Ramos (cell line): ENCODE measurements around the gene MAP2K5.

Experiments used
- in situ Hi-C: fragments of 300-500 bp; cut with MboI; formaldehyde crosslinking; loops from one replicate; pipeline ENCODE4 v1.14.3; 2022; ENCODE audit warnings: low sequenced_read_pairs; ENCODE audit not compliant: unreplicated experiment

MAP2K5 gene

DNA sequence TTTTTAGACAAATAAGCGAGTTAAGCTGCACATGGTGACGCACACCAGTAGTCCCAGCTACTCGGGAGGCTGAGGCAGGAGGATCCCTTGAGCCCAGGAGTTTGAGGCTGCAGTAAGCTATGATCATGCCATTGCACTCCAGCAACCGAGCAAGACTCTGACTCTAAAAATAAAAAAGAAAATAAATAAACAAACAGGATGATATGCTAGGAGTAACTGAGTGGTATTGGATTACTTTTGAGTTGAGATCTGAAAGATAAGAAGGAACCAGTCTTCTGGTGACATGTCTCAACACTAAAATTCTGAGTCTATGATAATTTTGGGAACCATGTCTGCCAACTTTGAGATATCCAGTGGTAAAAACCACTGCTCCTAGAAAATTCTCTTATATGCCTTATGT is 173.7 kb downstream of the MAP2K5 start:
- in situ Hi-C loops: no loop called here

DNA sequence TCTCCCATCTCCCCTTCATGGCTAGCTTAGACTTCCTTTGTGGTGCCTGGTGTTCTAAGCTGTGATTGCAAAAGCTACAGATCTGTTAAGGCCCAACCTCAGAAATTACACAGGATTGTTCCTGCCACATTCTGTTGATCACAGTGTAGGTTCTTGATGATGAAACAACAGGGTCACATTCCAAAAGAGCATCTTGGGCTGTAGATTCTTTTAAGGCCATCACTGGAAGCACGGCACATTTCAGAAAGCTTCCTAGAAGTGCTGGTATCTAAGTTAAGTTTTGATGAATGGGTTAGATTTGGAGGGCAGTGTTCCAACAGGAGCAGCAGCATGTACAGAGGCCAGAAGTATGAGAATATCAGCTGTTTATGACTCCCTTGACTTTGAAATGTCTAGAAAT is 175.3 kb downstream of the MAP2K5 start:
- in situ Hi-C loops: no loop called here

DNA sequence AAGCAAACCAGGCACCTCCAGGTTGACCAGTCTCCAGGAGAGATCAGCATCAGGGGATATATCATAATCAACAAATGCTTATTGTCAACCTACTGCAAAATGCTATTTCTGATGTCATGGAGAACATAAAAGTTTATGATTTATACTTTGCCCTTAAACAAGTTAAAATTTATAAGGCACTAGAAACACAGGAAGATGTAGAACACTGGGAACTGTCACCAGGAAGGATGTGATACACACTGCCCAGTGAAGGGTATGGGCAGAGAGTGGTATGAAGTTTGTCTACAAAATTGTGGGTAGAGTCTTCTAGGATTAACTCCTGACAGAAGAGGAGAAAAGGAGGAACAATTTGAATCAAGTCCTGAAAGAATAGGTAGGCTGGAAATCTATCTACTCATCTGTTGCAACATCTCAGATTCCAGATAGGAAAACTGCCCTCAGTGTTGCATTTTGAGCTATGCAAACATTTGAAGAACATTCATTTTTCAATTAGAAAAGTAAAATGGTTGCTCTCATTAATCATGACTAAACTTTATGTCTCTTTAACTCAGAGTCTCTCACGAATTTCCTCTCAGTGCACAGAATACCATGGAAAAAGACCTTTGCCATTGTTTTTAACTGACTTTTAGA is 176.9 kb downstream of the MAP2K5 start:
- in situ Hi-C loops: no loop called here

DNA sequence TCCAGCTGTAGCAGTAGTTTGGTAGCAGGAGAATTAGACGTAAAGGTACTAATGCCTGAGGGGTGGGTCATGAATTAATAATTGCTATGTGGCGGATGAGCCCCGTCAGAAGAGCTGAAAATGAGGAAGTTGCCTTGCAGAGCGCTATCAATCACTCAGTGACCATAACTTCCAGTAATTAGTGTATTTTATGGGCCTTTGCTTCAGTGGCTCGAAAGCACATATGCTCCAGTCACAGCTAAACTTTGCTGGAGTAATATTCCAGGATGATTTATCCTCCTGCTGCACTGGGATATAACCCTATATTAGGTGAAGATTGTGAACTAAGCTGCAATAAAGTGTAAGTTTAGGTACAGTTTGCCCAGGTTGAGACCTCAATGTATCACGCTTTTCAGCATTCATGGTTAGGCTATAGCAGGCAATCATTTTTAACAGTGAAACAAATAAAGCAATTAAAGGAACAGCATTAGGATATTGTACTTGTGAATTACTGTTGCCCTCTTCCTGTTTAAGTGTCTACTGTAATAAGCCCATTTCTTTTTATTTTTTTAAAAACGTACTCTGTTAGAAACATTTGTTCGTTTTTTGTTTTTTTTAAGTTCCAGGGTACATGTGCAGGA is 178.2 kb downstream of the MAP2K5 start:
- in situ Hi-C loops: no loop called here

DNA sequence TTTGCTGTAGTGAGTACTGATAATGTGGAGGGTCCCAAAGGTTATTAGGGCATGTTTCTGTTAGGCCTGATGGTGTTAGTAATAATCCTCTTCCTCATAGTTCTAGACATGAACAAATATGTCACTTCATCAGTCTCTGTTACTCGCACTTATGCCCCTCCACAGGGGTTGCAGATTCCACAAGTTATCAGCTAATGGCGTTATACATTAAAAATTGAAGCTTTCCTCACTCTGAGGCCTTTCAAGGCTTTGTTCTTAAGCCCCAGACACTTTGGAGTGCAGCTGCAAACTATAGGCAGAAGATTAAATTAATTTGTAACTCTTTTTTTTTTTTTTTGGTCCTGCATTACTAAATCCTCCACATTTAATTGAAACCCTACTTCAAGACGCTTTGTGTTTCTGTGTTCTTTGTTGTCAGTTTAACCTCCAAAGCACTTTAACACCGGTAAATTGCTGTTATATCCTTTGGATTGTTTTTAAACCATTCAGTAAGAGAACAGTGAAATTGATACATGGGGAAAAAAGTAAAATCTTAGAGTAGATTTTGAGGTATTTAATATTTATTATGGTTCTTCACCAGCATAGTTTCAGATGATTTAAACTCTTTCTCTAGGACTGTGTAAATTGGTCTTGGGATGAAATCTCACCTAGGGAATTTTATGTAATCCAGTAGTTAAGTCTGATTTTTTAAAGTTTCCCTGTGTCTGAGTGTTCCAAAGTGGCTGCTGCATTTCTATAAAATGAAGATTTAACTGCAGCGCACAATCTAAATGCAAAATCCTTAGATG is 179.7 kb downstream of the MAP2K5 start:
- in situ Hi-C loops: no loop called here

DNA sequence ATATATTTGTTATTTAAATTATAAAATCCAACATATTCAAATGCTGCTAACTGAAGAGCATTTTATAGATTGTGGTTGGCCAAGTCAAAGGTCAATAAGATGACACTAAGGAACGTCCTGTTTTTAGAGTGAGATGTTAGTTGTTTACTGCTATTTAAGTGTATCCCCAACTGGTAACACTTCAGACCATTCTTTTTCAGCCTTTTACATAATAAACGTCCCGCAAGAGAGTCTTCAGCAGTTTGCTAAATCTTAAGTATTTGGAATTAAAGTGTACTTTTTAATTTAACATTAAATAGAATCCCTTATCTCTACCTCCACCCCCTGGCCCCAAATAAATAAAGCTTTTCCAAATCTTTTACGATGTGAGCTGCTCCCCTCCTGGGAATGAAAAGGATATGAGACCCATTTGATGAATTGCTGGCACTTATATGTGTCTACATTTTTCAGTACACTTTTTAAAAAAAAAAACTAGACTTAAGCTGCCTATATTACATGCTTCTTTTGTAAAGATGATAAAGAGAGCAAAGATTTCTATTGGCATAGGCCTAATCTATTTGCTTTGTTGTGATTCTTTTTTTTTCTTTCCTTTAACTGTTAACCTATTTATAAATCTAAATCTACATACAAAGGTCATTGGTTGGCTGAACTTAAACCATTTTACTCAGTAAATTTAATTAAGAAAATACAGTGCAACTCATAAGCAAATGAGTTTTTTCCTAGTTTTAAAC is 181.0 kb downstream of the MAP2K5 start:
- in situ Hi-C loops: no loop called here

DNA sequence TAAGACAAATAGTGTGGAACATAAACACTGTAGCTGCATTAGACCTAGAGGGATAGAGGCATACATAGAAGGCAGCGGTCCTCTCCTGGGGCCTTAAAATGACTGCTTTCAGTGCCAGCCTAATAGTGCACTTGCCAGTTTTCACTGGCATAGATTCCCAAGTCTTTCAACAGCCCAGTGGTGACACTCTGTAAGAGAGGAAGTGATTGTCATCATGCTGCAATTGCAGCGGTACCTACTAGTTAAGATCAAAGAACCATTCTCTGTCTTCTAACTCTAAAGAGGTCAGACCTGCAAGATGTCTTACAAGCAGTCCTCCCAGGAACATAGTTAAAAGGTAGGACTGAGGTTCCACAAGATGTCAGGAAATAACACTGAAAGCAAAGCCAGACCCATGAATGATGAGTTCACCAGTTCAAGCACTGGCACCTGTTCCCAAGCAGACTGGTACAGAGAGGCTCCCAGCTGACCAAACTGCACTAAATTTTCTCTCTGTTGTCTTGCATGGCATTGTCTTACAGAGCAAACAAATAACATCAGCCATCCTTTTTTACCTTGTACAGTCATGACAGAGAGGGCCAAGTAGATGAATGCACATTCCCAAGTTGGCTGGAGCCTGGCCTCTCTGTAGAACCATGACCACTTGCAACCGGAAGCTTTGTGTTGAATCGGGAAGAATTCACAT is 182.3 kb downstream of the MAP2K5 start:
- in situ Hi-C loops: loop anchor here (25.0 kb wide), 1 partner anchor 788 kb away; no protein-coding TSS in a partner anchor

DNA sequence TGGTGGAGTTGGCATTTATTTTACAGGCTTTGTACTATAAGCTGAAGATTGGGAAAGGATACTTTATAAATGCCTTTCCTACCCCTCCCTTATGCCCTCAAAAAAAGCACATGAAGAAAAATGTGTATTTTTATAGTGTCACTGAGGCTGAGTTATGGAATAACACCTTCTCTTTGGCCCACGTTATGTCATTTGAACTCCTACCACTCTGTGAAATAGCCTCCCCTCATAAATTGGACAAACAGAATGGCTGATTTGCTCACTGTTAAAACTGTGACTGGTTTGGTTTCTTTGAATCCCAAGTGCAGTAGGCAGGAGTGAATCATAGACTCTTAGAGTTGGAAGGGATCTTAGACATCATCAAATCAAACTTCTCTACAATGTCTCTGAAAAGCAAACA is 187.6 kb downstream of the MAP2K5 start:
- in situ Hi-C loops: loop anchor here (25.0 kb wide), 1 partner anchor 793 kb away; no protein-coding TSS in a partner anchor

DNA sequence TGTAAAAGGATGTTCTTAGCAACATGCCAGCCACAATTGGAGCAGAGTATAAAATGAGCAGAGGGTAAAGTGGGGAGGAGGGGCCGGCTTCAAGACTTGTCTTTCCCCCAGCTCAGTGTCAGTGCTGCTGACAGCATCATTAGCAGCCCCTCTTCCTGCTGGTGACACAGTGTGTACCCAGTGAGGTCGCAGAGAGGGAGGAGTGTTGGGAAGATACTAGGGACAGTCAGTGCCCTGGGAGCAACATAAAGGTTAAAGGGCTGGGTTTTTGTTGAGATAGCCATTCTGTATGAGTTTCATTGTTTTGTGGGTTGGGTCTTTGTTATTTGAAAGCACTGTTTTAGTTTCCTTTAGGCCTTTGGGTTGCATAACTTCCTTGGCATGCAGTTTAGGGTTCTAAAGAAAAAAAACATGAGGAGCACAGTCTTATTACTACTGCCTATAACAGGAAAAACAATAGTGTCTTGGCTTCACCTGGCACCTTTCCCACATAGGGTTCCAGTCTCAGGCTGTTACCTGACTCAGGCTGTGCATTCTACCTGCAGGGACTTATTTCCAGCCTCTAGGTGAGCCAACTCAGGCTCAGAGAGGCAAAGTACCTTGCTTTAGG is 188.7 kb downstream of the MAP2K5 start:
- in situ Hi-C loops: loop anchor here (25.0 kb wide), 1 partner anchor 794 kb away; no protein-coding TSS in a partner anchor

DNA sequence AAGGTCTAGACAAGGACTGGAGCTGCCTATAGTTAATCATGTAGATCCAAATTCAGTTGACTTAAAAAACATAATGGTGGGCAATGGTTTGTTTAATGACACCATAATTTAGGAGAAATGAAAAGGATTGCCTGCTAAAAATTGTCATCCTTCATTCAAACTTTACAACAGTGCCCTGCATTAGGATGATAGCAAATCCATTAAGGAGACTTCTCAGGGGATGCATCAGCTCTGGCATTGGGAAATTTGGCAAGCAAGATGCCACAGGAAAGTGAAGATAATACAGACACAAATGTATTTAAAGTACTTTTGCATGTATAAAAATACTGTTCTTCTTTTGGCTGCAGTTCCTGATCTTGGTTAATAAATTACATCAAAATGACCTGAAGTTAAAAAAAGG is 189.7 kb downstream of the MAP2K5 start:
- in situ Hi-C loops: loop anchor here (25.0 kb wide), 1 partner anchor 795 kb away; no protein-coding TSS in a partner anchor

DNA sequence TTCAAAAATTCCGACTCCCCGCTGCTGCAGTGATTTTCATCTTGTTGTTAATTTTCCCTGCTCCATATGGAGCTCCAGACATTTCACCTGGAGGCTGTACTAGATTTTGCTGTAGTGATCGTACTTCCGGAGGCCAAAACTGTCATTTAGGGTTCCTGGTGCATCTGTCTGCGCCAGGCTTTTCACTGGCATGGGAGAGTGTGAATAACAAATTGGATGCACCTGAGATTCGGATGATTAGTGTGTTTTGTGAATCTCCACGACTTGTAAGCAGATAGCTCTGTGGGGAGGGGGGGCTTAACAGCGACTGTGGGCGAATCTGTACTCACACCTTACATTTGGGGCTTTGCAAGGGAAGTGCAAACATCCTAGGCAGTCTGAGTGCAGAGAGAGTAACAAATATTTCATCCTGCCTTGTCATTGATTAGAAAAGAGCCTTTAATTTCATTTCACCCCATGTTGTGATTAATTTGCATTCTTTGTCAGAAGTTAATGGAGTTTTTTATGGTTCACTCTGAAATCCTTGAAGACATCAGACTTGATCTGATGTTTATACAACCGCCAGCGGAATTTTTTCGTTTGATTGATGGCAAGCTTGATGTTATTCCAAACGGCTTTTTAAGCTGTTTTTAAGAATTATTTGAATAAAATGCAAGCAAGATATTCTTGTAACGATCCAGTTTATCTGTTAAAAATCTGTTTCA is 190.3 kb downstream of the MAP2K5 start:
- in situ Hi-C loops: loop anchor here (25.0 kb wide), 1 partner anchor 796 kb away; no protein-coding TSS in a partner anchor

DNA sequence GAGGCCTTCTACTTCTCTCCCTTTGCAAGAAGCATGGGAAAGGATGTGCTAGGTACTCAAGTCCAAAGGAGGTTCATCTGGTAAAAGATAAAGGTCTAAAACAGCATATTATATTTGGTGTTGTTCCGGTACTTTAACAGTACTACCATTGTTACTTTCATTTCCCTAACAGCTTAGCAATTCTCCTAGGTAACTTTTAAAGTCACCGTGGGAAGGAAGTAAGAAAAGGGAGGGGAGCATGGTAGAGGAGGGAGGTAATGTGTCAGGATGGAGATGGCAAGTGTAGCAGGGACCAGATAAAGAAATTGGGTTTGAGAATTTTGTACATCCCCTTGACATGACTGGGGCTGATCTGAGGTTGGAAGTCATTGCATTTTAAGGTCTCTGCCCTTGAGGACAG is 193.4 kb downstream of the MAP2K5 start:
- in situ Hi-C loops: loop anchor here (25.0 kb wide), 1 partner anchor 799 kb away; no protein-coding TSS in a partner anchor

DNA sequence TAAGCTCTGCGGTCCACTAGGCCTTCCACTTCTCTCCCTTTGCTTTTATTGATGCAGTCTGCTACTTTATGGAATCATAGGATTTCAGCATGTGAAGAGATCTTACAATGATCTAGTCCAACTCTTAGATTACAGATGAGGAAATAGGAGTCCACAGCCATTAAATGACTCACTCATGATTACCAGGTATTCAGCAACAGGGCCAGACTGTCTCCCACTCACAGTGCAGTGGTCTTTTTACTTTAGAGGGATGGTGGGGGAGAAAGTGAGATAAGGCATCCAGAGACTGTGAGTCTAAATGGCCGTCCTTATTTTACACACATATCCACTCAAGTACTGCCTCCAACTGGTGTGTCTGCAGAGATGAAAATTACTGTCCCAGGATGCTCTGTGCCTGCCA is 194.3 kb downstream of the MAP2K5 start:
- in situ Hi-C loops: loop anchor here (25.0 kb wide), 1 partner anchor 800 kb away; no protein-coding TSS in a partner anchor

DNA sequence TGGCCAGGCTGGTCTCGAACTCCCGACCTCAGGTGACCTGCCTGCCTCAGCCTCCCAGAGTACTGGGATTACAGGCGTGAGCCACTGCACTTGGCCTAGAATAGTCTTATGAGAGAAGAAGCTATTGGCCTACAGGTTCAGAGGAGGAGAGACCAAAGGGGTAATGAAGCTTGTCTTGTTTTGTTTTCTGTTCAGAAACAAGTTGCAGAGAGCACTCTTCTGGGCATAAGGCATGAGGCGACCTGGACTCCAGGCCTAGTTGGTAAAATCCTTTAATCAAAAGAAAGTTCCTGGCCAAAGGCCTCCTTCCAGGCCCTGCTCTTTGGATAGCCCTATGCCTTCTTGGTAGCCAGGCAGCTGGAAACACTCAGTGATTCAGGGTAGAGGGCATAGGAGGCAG is 195.6 kb downstream of the MAP2K5 start:
- in situ Hi-C loops: loop anchor here (25.0 kb wide), 1 partner anchor 801 kb away; no protein-coding TSS in a partner anchor

DNA sequence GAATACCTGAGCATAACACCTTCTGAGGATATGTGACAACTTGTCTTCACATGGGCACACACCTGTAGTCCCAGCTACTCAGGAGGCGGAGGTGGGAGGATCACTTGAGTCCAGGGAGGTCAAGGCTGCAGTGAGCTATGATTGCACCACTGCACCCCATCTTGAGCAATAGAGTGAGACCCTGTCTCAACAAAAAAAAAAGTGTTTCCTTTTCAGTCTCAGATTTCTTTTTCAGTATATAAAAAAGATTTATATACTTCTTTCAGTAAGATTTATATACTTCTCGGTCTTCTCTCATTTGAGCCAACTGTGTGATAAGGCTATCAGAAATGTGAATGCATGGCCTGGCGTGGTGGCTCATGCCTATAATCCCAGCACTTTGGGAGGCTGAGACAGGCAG is 197.9 kb downstream of the MAP2K5 start:
- in situ Hi-C loops: loop anchor here (25.0 kb wide), 1 partner anchor 803 kb away; no protein-coding TSS in a partner anchor

DNA sequence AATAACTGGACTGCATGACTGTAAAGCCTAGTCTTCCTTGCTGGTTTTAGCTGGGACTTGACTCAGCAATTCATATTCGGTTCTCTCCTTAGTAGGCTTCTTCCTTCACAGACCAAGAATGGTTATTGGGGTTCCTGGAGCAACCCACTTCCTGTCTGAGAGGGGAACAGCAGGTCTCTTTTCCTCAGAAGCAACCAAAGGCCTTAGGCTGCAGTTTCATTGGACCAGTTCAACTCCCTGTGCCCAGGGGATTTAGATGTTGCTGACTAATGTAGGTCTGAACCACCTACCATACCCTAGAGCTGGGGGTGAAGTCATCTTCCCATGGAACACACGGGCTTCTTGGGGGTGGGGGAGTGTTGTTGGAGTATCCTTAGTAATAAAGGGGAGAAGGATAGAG is 198.8 kb downstream of the MAP2K5 start:
- in situ Hi-C loops: loop anchor here (25.0 kb wide), 1 partner anchor 804 kb away; no protein-coding TSS in a partner anchor

DNA sequence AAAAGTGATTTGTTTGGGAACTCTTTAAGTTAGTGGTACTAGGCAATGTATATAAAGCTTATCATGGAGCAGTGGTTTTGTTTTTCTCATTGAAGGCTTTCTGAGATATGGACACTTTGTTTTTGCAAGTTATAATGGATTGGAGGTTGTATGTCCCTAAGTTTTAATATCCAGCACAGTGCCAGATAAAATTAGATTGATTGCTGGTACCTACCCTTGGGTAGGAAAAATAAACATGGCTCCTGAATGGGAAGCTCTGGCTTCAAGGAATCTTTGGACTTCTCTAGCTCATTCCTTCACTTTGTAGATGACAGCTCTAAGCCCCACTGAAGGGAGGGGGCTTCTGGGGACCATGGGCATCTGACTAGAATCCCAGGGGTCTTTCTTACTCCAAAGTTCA is 201.1 kb downstream of the MAP2K5 start:
- in situ Hi-C loops: loop anchor here (25.0 kb wide), 1 partner anchor 806 kb away; no protein-coding TSS in a partner anchor

DNA sequence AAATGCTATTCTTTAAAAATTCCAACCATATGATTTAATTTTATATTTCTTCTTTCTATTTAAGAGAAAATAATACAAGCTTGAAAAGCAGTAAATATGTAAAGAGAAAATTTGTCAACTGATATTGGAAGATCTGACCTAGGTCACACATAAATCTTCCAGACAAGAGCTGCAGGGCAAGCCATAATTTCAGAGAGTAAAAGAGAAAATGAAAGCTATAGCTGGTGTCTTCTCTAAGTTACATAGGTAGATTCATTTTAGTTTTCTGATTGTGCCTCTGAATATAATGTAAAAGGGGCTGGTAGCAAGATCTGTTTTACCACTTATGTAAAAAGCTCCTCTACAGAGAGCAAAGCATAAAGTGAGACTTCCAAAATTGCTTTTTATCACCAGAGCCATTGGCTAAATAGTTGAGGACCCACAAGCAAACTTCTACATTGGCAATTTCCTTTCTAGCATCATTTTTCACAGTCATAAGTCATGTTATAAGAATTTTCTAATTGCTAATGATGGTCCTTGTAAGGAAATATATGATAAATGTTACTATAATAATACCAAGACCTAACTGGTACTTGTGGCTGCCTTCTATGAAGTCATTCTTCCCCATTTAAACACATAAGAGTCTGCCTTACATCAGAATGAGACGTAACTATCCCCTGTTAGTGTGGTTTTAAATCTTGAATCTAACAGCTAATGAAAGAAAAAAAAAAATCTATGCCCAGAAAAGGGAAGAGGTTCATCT is 202.0 kb downstream of the MAP2K5 start:
- in situ Hi-C loops: loop anchor here (25.0 kb wide), 1 partner anchor 807 kb away; no protein-coding TSS in a partner anchor
